Body of pancreas (tissue), 4 donors: Measurements from ENCODE around the gene SOX10.

Experiments used
- CTCF ChIP-seq, 7 experiments: fragments of 450-650 bp in 4 of 7; fragments of 200-600 bp in 3 of 7; sonication (generic) in 3 of 7; IDR thresholded peaks; one replicate each; pipeline ENCODE4 v1.5.1; 2016 to 2019; ENCODE audit warnings: antibody characterized with exemption in 7 of 7
- POLR2A ChIP-seq, 3 donors: fragments of 450-650 bp; IDR thresholded peaks; one replicate each; pipeline ENCODE4 v1.6.1; 2016; ENCODE audit warnings: antibody characterized with exemption in 3 of 3, mild to moderate bottlenecking in 2 of 3

GRCh38 chr22:37971475-37972434, 12.6 kb downstream of the SOX10 start:
- TF ChIP-seq CTCF (IDR thresholded peaks at IDR 0.05) (no peak), POLR2A (IDR thresholded peaks at IDR 0.05) (no peak)
